Measurements from ENCODE around the gene CASK. TPM values are rescaled to one million over a fixed set of nuclear protein-coding genes. Genes with fewer than 3 reads are reported as not detected.

The CASK gene
- total and polyA plus RNA-seq, 2 donors from 2014 or later = 15.9 to 58.9 TPM

DNA sequence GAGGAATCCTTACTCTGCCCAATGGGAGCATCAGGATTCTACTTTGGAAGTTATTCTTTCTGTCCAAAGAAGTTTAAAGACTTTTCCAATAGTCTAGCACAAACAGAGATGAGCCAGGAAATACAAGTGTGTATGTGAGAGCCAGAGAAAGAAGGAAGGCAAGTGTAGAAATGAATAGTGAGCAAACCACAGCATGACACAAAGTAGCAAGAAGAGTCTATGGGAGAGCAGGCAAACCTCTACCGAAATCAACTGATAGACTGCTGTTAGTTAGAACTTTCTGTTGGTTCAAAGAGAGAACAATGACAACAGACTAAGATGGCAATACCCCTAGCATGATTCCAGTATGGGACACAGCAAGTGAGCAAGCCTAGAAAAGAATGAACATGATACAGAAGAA is 250.7 kb downstream of the CASK start:
- Histone ChIP-seq H3K27ac (ENCODE audit: low read depth in 2 of 2, low read length in 2 of 2) (no peak overlapping the region), H3K4me3 (ENCODE audit: low read length in 3 of 3) (no peak overlapping the region), H3K4me1 (ENCODE audit: control insufficient read depth in 2 of 3, insufficient read depth in 2 of 3, low read depth in 1 of 3, low read length in 3 of 3) (no peaks in the 10 kb centered on the region), H3K36me3 (ENCODE audit: control insufficient read depth in 2 of 3, insufficient read depth in 3 of 3, low read length in 3 of 3) (no peaks in the 10 kb centered on the region), H3K9me3 (ENCODE audit: control insufficient read depth in 2 of 3, insufficient read depth in 1 of 3, low read length in 3 of 3) (no peaks in the 10 kb centered on the region), H3K9ac (ENCODE audit: low read length in 3 of 3) (no peak overlapping the region), H3K27me3 (ENCODE audit: control insufficient read depth, insufficient read depth, low read length) (no peaks in the 10 kb centered on the region)
- DNase-seq (no peak), FAIRE-seq (no peak)
- intact Hi-C loops (cut with DNase I) = no loop called here
- TF ChIP-seq, protein P1, sequence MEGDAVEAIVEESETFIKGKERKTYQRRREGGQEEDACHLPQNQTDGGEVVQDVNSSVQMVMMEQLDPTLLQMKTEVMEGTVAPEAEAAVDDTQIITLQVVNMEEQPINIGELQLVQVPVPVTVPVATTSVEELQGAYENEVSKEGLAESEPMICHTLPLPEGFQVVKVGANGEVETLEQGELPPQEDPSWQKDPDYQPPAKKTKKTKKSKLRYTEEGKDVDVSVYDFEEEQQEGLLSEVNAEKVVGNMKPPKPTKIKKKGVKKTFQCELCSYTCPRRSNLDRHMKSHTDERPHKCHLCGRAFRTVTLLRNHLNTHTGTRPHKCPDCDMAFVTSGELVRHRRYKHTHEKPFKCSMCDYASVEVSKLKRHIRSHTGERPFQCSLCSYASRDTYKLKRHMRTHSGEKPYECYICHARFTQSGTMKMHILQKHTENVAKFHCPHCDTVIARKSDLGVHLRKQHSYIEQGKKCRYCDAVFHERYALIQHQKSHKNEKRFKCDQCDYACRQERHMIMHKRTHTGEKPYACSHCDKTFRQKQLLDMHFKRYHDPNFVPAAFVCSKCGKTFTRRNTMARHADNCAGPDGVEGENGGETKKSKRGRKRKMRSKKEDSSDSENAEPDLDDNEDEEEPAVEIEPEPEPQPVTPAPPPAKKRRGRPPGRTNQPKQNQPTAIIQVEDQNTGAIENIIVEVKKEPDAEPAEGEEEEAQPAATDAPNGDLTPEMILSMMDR (IDR thresholded peaks at IDR 0.05; ENCODE audit: borderline replicate concordance, extremely low read depth, insufficient read depth) = no peak

DNA sequence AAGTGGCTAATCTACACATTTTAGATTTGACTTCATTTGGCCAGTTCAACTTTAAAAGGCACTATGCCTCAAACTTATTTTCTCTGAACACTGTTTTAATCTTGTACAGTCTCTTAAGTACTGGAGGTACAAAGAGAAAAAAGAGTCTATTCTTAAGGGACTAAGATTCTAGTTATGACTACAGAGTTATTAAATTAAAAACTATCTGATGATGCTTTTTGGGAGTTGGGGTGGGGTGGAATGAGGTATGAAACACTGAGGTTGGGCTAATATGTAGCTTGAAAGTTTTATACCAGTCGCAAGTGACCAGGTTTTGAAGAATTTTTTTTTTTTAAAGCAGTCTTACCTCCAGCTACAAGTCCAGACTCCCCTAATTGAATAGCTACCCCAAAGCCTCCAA is 252.3 kb downstream of the CASK start:
- FAIRE-seq (no peak), DNase-seq (no peak)
- peaks cover 2% of the 10 kb centered on the region for H3K27me3 ChIP-seq (ENCODE audit: control insufficient read depth, insufficient read depth, low read length)
- TF ChIP-seq, protein P1 (IDR thresholded peaks at IDR 0.05; ENCODE audit: borderline replicate concordance, extremely low read depth, insufficient read depth) = no peak
- H3K9ac ChIP-seq (ENCODE audit: low read length in 3 of 3) = no peak overlapping the region
- H3K4me3 ChIP-seq (ENCODE audit: low read length in 3 of 3) = no peak overlapping the region
- H3K27ac ChIP-seq (ENCODE audit: low read depth in 2 of 2, low read length in 2 of 2) = no peak overlapping the region
- H3K4me1 ChIP-seq (ENCODE audit: control insufficient read depth in 2 of 3, insufficient read depth in 2 of 3, low read depth in 1 of 3, low read length in 3 of 3) = peaks cover 0 to 6% (median 0%) of the 10 kb centered on the region in 3 donors
- no peaks in the 10 kb centered on the region for H3K36me3 ChIP-seq (ENCODE audit: control insufficient read depth in 2 of 3, insufficient read depth in 3 of 3, low read length in 3 of 3)
- no peaks in the 10 kb centered on the region for H3K9me3 ChIP-seq (ENCODE audit: control insufficient read depth in 2 of 3, insufficient read depth in 1 of 3, low read length in 3 of 3)
- intact Hi-C loops (cut with DNase I) = no loop called here

DNA sequence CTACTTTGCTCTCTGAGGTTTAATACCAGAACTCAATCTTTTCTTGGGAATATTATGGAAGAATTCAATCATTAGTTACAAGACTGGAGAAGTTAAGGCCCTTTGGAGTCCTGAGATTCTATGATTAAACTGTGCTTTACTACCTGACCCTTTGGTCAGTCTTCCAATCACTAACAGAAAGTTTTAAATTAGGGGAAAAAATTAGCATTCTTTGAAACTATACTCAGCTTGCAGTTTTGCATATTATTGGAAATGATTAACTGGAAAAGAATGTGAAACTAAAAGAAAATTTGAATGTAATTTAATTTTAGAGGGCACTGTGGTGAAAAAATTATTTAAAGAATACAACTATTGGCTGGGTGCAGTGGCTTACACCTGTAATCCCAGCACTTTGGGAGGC is 253.2 kb downstream of the CASK start:
- DNase-seq = no peak
- intact Hi-C loops (cut with DNase I) = no loop called here
- Histone ChIP-seq H3K27ac (ENCODE audit: low read depth in 2 of 2, low read length in 2 of 2) (no peak overlapping the region), H3K4me3 (ENCODE audit: low read length in 3 of 3) (no peak overlapping the region), H3K27me3 (ENCODE audit: control insufficient read depth, insufficient read depth, low read length) (peaks cover 2% of the 10 kb centered on the region), H3K36me3 (ENCODE audit: control insufficient read depth in 2 of 3, insufficient read depth in 3 of 3, low read length in 3 of 3) (no peaks in the 10 kb centered on the region), H3K9me3 (ENCODE audit: control insufficient read depth in 2 of 3, insufficient read depth in 1 of 3, low read length in 3 of 3) (no peaks in the 10 kb centered on the region), H3K4me1 (ENCODE audit: control insufficient read depth in 2 of 3, insufficient read depth in 2 of 3, low read depth in 1 of 3, low read length in 3 of 3) (peaks cover 0 to 8% (median 0%) of the 10 kb centered on the region in 3 donors), H3K9ac (ENCODE audit: low read length in 3 of 3) (no peak overlapping the region)
- TF ChIP-seq, protein P1 (IDR thresholded peaks at IDR 0.05; ENCODE audit: borderline replicate concordance, extremely low read depth, insufficient read depth) = no peak
- FAIRE-seq = peak; percentile 11

DNA sequence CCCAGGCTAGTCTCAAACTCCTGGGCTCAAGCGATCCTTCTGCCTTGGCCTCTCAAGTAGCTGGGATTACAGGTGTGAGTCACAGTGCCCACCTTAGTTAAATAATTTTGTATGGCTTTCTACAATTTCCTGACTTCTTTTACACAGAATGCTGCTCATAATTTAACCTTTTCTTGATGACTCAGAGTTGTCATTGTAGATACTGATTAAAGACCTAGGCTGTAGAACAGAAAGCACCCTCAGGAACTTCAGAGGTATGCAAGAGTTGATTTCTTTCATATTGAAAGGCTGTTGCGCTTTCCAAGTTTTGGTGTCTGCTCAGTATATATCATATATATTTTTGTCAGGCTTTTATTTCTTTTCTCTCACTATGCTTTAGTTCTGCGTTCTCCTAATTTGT is 255.7 kb downstream of the CASK start:
- H3K4me3 ChIP-seq (ENCODE audit: low read length in 3 of 3) = no peak overlapping the region
- H3K27me3 ChIP-seq (ENCODE audit: control insufficient read depth, insufficient read depth, low read length) = peaks cover 2% of the 10 kb centered on the region
- DNase-seq (no peak), FAIRE-seq (no peak)
- peaks cover 0 to 16% (median 2%) of the 10 kb centered on the region in 3 donors for H3K4me1 ChIP-seq (ENCODE audit: control insufficient read depth in 2 of 3, insufficient read depth in 2 of 3, low read depth in 1 of 3, low read length in 3 of 3)
- no peaks in the 10 kb centered on the region for H3K36me3 ChIP-seq (ENCODE audit: control insufficient read depth in 2 of 3, insufficient read depth in 3 of 3, low read length in 3 of 3)
- H3K9ac ChIP-seq (ENCODE audit: low read length in 3 of 3) = no peak overlapping the region
- TF ChIP-seq, protein P1 (IDR thresholded peaks at IDR 0.05; ENCODE audit: borderline replicate concordance, extremely low read depth, insufficient read depth) = no peak
- no peaks in the 10 kb centered on the region for H3K9me3 ChIP-seq (ENCODE audit: control insufficient read depth in 2 of 3, insufficient read depth in 1 of 3, low read length in 3 of 3)
- intact Hi-C loops (cut with DNase I) = no loop called here
- H3K27ac ChIP-seq (ENCODE audit: low read depth in 2 of 2, low read length in 2 of 2) = no peak overlapping the region

Measured in kidney (tissue), 14 donors.